NCI-H748 treated with DMSO at 0.1 percent for 48 hours (cell line): ENCODE measurements around the gene GPR55.
"Not testable (repeated sequence)": the region's sequence is repeated elsewhere in the genome, so short reads cannot be mapped to it uniquely, and the experiment has no call there.

ENCODE experiments used
- DNase-seq: peaks from one replicate; lab custom pipeline; 2025; lab: John Stamatoyannopoulos, UW

GPR55 gene, protein sequence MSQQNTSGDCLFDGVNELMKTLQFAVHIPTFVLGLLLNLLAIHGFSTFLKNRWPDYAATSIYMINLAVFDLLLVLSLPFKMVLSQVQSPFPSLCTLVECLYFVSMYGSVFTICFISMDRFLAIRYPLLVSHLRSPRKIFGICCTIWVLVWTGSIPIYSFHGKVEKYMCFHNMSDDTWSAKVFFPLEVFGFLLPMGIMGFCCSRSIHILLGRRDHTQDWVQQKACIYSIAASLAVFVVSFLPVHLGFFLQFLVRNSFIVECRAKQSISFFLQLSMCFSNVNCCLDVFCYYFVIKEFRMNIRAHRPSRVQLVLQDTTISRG

DNA sequence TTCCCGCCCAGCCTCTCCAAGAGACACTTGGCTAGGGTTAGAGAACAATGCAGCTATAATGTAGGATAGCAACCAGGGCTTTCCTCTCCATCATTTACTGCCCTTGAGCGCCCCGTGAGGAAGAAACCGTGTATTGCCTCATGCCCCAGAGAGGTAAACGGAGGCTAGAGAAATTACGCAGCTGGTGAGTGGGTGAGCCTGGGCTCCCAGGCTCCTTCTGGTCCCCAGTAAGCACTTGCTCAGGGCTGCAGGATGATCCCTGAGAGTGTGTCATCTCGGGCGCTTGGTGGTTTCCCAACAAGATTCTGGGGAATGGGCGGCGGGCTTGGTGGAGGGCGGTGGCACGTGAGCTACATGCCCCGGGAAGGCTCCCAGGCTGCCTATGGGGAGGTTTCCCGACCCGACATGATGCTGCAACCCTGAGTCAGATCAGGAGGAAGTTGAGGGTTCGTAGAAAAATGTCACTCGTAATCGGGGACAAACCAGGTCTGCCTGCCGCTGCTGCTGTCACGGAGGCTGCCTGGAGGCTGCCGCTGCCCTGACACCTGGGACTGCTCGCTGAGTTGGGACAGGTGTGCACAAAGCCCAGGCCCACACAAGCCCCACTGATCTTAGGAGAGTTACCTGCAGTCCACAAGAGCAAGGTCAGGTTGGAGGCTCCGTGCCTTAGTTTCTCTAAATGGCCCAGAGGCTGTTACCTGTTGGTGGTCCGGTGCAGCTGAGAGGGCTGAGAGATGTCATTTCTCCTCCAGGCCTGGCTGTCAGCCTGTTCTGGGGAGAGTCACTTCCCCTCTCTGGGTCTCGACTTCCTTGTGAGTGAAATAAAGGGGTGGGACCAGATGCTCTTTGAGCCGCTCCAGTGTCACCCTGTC lies at the start of gene GPR55:
GPR55 (minus strand) TSS at position 773 of the 872 bp plus-strand sequence. CDS start 14,280 bp downstream, outside the sequence.
- DNase-seq: no peak

DNA sequence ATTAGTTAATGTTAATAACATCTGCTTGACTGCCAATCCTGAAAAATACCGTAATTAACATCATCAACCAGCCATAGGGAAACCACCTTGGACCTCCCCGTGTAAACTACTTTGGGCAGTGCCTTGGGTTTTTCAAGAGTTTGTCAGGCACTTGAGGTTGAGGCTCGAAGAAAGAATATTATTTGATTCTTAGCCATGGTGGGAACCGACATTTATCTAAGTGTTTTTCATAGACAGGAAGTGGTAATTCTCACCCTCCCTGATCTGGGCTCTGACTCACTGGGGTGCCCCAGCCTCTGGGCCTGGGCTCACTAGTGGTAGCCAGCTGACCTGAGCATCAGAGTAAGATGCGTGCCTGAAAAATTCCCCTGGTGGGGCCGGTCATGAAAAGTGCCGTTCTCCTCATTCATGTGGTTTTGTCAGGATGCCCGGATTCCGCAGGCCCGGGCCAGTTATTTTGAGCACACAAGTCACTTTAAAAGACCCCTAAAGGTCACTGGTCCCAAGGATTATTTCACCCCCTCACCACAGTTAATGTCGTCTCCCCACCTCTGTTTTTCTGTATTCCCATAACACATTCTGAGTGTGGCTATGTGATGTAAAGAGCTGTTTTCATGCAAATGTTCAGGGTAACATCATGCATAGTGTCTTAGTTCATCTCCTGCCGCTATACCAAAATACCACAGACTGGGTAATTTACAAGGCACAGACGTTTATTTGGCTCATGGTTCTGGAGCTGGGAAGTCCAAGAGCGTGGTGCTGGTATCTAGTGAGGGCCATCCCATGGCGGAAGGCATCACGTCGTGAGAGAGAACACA lies 49.3 kb upstream of the GPR55 start:
- no peak for DNase-seq

DNA sequence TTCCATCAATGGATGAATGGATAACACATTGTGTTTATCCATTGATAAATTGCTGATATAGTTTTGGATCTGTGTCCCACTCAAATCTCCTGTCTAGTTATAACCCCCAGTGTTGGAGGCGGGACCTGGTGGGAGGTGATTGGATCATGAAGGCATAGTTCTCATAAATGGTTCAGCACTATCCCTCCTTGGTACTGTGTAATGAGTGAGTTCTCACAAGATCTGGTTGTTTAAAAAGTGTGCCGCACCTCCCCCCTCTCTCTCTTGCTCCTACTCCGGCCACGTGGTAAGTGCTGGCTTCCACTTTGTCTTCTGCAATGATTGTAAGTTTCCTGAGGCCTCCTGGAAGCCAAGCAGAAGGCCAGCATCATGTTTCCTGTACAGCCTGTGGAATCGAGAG lies 47.0 kb upstream of the GPR55 start:
- no peak for DNase-seq

DNA sequence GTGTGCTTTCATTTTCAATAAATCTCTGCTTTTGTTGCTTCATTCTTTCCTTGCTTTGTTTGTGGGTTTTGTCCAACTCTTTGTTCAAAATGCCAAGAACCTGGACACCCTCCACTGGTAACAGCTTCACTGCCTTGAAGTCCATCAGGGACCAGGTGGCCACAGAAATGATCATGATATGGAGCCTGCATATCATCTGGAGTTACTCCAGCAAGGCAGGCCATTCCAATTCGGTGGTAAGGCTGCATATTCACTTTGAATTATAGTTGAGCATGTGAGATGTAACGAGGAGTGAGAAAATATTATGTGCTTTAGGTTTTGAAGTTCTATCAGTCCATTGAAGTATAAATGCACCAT lies 44.6 kb upstream of the GPR55 start:
- DNase-seq: no peak

DNA sequence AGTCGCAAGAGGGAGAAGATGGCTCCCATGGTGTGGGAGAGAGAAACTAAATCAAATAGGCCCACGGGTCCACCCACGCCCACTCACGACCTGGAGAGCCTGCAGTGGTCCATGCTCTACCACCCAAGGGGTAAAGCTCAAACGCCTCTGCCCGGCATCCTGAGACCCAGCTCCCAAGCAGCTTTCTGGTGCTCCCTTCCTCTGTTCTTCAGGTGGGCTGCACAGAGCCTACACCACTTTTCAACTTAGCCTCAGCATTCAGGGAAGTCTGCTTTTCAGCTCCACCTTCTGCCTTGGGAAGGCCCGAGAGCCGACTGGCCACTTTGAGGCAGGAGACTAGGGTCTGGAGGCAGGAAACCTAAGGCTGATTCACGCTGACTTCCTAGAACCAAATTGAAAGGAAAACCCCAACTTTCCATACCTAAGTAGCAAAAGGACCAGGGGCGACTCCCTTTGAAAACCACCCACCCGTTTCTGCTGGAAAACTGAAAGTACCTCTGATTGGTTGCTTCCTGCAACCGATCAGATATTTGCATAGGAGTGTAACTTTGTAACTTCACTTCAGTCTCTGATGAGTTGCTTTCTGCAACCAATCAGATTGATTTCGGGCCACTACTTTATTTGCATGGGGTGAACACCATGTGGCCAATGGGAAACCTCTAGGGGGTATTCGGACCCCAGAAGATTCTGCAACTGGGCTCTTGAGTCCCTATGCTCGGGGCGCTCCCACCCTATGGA lies 44.0 kb upstream of the GPR55 start:
- no peak for DNase-seq

DNA sequence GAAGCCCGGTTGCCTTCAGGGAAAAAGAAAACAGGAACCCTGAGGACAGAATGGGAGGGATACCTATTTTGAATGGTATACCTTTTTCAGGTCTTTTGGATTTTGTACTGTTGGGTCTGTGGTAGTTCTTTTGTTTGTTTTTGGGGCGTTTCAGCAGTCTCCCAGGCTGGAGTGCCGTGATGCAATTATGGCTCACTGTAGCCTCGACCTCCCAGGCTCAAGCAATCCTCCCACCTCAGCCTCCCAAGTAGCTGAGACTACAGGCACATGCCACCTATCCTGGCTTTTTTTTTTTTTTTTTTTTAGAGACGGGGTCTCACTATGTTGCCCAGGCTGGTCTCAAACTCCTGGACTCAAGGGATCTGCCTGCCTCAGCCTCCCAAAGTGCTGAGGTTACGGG lies 43.3 kb upstream of the GPR55 start:
- not testable (repeated sequence) for DNase-seq

DNA sequence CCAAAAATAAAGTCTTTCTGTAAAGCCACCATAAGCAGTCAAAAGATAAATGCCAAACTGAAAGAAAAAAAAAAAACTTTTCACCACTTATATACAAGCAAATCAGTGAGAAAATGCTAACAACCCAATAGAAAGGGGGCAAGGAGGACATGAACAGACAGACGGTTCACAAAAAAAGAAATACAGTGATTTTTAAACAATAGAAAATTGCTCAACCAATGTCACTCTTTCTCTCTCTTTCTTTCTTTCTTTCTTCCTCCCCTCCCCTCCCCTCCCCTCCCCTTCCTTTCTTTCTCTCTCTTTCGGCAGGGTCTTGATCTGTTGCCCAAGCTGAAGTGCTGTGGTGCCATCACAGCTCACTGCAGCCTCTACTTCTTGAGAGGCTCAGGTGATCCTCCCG lies 42.1 kb upstream of the GPR55 start:
- no peak for DNase-seq

DNA sequence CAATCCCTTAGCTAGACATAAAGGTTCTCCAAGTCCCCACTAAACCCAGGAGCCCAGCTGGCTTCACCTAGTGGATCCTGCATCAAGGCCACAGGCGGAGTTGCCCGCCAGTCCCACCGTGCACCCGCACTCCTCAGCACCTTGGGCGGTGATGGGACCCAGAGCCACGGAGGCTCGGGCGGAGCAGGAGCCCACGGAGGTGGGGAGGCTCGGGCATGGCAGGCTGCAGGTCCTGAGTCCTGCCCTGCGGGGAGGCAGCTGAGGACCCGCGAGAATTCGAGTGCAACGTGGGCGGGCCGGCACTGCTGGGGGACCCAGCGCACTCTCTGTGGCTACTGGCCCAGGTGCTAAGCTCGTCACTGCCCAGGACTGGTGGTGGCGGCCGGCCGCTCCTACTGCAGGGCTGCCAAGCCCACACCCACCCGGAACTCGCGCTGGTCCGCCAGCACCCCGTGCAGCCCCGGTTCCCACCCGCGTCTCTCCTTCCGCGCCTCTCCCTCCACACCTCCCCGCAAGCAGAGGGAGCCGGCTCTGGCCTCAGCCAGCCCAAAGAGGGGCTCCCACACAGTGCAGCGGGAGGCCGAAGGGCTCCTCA lies 39.2 kb upstream of the GPR55 start:
- DNase-seq: no peak

DNA sequence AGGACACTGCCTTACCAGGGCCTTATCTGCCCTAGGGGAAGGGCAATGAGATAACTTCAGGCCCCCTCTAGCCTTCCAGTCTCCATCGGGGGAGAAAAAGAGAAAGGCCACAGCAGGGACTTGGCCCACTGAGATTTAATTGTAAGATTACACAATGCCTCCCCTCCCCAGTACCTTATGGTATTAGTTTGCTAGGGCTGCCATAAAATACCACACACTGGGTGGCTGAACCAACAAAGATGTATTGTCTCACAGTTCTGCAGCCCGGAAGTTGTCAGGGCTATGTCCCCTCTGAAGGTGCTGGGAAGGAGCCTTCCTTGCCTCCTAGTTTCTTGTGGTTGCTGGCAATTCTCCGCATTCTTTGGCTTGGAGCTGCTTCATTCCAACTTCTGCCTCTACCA lies 36.0 kb upstream of the GPR55 start:
- no peak for DNase-seq

DNA sequence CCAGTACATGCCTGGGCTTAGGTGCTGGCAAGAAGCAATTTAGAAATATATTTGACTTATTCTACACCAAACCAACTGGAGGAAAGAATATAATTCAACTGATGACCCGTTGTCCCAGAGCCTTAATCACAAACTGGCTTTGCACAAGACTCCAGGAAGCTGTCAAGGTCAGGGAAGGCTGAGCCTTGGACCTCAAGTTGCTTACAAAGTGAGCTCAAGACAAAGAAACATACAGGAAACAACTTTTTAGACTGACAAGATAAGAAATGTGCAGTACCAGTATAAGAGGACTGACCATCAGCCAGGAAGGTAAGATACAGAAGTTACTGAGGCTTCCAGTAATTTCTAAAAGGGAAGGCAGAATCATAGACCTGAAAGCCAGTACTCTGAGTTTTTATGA lies 35.0 kb upstream of the GPR55 start:
- DNase-seq: no peak

DNA sequence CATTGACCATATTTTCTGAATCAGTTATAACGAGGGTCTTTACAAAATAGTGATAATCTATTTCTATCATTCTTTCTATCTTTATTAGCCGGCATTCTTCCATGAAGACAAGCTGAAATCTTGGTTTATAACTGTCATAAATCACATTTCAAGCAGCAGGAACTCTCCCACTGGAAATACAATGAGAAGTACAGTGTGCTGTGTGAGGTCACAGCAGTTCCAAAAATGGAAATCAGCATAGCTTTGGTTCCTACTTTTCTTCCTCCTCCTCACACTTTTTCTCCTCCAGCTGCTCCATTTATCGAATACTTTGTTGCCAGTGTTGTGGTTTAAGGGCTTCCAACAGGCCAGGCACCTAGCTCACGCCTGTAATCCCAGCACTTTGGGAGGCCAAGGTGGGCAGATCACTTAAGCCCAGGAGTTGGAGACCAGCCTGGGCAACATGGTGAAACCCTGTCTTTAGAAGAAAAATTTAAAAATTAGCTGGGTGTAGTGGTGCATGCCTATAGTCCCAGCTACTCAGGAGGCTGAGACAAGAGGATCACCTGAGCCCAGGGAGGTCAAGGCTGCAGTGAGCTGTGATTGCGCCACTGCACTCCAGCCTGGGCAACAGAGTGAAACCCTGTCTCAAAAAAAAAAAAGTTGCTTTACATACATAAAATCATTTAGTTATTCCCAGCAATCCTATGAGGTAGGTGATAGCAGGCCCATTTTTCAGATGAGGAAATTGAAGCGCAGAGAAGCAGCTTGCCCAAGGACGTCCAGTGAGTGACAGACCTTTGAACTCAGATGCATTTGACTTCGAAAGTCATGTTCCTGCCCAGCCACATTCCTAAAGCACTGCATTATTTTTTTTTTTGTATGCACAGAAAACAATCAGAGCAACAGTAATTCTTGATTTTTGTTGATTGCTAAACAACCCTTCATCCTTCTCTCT lies 34.0 kb upstream of the GPR55 start:
- no peak for DNase-seq

DNA sequence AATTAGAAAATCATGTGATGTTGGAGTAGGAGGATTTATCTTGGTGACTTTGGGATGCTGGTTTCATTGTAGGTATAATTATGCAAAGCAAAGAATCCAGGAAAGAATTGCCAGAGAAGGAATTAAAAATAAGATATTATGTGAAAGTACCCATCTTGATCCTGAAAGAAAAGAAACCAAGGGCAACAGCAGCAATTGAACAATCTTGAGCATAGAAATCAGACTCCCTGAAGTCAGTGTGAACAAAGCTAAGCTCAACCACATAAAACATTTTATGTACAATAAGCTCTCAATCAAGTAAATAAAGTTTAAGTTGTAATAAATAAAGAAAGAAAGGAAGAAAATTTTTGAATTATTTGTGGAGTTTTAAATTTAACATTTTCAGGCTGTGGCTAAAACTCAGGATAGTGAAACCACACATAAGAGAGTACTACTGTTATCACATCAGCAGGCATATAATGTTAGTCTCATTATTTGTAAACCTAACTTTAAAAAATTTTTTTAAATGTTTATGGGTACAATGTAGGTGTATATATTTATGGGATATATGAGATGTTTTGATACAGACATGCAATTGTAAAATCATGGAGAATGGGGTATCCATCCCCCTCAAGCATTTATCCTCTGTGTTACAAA lies 32.8 kb upstream of the GPR55 start:
- DNase-seq: no peak

DNA sequence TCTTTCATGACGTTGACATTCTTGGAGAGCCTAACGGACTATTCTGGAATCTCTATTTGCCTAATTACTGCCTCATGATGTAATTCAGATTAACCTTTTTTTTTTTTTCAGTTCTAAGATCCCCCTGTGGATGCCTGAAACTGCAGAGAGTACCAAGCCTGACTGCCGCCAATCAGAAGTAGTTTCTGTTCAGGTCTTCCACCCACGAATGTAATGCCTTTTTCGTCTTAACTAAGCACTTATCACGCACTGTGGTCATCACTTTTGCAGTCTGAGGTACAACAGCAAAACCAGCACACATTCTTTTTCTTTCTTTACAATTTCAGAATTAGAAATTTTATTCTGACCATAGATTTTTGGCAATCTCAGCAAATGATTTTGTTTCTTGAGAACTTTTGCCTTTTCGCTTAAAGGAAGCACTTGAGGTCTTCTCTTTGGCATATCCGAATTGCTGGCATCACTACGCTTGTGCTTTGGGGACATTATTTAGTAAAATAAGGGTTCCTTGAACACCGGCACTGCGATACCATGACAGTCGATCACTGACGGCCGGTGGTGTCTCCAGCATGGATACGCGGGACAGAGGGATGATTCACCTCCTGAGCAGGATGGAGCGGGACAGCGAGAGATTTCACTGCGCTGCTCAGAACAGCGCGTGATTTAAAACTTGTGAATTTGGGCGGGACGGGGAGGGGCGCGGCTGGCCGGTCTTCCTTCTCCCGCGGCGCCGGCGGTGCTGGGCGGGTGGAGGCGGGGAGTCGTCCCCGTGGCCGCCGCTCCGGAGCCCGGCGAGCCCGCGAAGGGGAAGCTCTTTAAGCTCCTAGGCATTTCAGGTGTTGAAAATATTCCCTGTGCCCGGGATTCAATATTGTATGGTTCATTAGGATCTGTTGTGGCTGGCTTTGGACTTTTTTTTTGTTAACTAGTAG lies 32.0 kb upstream of the GPR55 start:
- DNase-seq: peak; percentile 27

DNA sequence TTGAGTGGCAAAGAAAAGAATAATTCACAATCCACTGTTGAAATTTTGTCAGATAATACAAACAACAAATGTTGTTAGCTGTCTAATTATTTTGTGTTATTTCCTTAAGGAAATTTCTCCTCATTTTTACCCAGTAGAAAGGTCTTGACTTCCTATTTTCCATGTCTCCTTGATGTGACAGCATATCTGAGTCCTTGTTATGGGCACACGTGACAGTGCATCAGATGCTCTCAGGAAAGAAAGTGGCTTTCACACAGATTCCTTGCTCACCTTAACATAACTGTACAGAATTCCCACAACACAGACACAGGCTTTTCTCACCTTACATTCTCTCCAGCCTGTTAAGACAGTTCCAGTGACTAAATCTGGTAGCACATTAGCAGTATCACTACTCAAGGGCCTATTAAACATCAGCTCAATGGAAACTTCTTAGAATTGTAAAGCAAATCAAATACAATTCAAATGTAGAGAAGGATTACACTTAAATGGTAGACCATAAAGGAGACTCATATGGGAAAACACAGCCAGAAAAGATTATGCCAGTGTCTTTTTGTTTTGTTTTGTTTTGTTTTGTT lies 30.2 kb upstream of the GPR55 start:
- no peak for DNase-seq

DNA sequence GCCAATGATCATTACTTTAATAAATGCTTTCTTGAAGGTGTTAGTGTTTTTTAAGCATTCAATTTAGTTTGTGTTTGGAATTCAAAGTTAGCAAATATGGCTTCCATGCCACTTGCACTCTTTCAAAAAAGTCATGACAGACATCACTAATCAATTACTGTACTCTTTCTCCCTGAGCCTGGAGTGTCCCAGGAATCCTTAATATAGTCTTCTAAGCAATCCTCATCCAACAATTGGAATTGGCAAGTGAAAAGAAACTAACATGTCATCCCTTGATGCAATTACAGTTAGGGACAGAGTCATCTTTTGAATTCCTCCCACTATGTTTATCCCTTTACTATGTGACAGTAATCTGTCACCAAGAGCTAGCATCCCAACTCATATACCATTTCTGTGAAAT lies 29.7 kb upstream of the GPR55 start:
- no peak for DNase-seq

DNA sequence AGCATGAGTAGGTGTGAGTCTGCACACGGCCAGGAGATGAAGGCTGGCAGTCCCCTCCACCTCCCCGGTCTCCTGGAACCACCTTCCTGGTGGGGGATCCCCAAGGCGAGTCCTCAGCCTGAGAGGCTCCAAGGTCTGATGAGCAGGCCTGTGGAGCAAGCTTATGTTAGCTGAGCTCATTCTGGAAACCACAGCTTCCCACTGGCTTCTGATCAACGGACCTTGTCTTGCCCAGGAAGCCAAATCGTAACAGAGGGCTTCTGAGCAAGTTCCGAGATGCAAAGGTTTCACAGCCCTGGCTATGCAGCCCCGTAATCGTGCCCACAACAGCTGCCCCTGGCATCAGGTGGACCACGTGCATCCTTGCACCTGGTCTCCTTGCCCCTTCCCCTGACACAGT lies 28.8 kb upstream of the GPR55 start:
- no peak for DNase-seq

DNA sequence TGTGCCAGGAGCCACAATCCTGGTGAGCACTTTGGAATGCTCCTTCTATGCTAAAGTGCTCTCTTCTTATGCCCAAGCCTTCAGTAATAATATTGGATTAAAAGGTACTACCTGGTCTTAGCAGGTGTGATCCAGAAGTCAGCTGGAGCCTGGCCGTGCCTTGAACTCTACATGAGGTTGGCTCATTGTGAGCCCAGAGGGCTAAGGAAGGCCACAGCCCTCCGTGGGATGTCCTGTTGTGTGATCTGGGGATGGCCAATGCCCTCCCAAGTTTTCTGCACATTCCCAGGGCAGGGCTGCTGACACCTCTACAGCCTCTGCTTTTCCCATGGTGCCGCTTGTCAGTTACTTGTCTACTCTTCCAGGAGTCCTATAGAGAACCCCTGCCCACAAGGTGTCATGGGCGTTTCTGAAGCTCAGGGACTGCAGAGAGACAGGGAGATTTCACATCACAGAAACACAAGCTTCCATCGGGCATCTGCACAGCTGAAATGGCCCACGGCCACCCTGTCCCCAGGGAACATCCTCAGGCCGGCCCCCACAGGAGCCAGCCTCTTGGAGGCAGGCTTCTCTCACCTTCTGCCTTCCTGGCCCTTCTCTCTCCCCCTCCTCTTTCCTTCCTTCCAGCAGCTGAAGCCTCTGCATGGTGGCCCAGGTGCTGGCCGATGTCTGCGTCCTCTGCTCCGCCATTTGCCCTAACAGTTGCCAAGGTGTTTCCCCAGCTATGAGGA lies 27.3 kb upstream of the GPR55 start:
- DNase-seq: no peak

DNA sequence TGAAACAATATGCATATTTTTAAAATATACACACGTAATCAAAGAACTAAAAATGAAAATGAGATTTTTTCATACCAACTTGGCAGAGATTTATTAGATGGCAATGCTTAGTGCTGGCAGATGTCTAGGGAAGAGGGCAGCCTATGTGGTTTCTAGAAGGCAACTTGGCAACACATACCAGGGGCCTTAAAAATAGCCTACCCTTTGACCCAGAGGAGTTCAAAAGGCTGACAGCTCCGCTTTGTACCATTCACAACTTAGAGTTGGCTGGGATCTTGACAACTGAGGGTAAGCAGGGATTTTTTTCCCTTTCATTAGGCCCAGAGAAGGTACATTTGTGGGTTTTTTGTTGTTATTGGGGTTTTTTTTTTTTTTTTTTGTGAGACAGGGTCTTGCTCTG lies 26.4 kb upstream of the GPR55 start:
- DNase-seq: no peak
